OCI-LY3 (cell line): ENCODE results near the gene POLN.

Experiments
- H2AFZ ChIP-seq: fragments of 200-600, 300-600 bp; shearing (Covaris generic); 2 replicates; pipeline ENCODE4 v1.6.0; 2014; ENCODE audit warnings: antibody characterized with exemption, low read depth, low read length
- H3K27ac ChIP-seq: fragments of 200-600, 300-600 bp; sonication (generic); 2 replicates; pipeline ENCODE4 v1.5.1; 2014; ENCODE audit warnings: mild to moderate bottlenecking, low read length, moderate library complexity, mixed read lengths
- H3K27me3 ChIP-seq: fragments of 200-600, 300-600 bp; sonication (generic); 2 replicates; pipeline ENCODE4 v1.6.1; 2014; ENCODE audit warnings: low read depth, low read length, mixed read lengths
- H3K36me3 ChIP-seq: fragments of 200-600, 300-600 bp; sonication (generic); replicated peaks from 2 replicates; pipeline ENCODE3; 2014; ENCODE audit warnings: low read depth, low read length, mixed read lengths
- H3K4me1 ChIP-seq: fragments of 300-600, 200-600 bp; sonication (generic); 2 replicates; pipeline ENCODE4 v1.6.1; 2014; ENCODE audit warnings: low read length, mixed read lengths
- H3K4me2 ChIP-seq: fragments of 200-600, 300-600 bp; sonication (generic); 2 replicates; pipeline ENCODE4 v1.6.1; 2014; ENCODE audit warnings: low read length, mixed read lengths
- H3K4me3 ChIP-seq: fragments of 300-600, 200-600 bp; sonication (generic); 2 replicates; pipeline ENCODE4 v1.5.1; 2014; ENCODE audit warnings: antibody characterized with exemption, mild to moderate bottlenecking, low read length, moderate library complexity
- H3K79me2 ChIP-seq: fragments of 300-600, 200-600 bp; shearing (Covaris generic); 2 replicates; pipeline ENCODE4 v1.6.1; 2014; ENCODE audit warnings: mild to moderate bottlenecking, low read length, mixed read lengths
- H3K9ac ChIP-seq: fragments of 300-600, 200-600 bp; shearing (Covaris generic); 2 replicates; pipeline ENCODE4 v1.6.0; 2014; ENCODE audit warnings: mild to moderate bottlenecking, low read length, moderate library complexity
- H3K9me3 ChIP-seq: fragments of 200-600, 300-600 bp; shearing (Covaris generic); 2 replicates; pipeline ENCODE4 v1.6.1; 2014; ENCODE audit warnings: low read length, mixed read lengths; ENCODE audit not compliant: insufficient read depth
- H4K20me1 ChIP-seq: fragments of 200-600, 300-600 bp; sonication (generic); 2 replicates; pipeline ENCODE4 v1.6.1; 2016; ENCODE audit warnings: low read length, mixed read lengths; ENCODE audit not compliant: insufficient read depth
- CTCF ChIP-seq: fragments of 200-600, 300-600 bp; sonication (generic); IDR thresholded peaks from 2 replicates; pipeline ENCODE4 v1.5.1; 2014; ENCODE audit warnings: antibody characterized with exemption, low read length, low read depth
- EZH2phosphoT487 ChIP-seq: fragments of 200-600 bp; shearing (Covaris generic); IDR thresholded peaks from 2 replicates; pipeline ENCODE4 v1.6.1; 2018; ENCODE audit warnings: antibody characterized with exemption, mixed run types, low read depth

The POLN gene

DNA sequence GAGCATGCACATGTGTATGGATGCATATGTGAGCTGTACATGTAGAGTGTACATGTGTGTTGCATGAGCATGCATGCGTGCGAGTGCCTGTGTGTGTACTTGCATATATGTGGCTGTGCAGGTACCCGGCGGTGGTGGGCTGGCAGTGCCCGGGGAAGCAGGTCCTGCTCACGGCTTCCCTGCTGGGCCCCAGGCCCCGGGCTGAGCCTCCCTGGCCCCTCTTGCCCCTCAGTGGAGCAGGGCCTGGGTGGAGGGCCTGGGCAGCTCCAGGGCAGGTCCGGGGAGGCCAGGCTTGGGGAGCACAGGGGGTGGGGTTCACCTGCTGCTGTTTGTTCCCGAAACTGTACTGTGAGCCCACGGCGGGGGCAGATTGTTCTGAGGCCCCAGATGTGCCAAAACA, 173.4 kb downstream of the POLN start:
- Histone ChIP-seq H3K36me3 (peaks cover 9% of the 10 kb centered on the region), H3K27me3 (no peaks in the 10 kb centered on the region), H3K4me1 (no peaks in the 10 kb centered on the region), H3K79me2 (peaks cover 2% of the 10 kb centered on the region; the same call in 1 of the 2 replicates), H2AFZ (no peak overlapping the region), H3K9me3 (no peaks in the 10 kb centered on the region), H3K27ac (no peak overlapping the region), H3K4me3 (no peak overlapping the region), H4K20me1 (peaks cover 14% of the 10 kb centered on the region; the same call in 1 of the 2 replicates), H3K4me2 (no peak overlapping the region), H3K9ac (no peak overlapping the region)
- TF ChIP-seq EZH2phosphoT487 (no peak), CTCF (no peak)

DNA sequence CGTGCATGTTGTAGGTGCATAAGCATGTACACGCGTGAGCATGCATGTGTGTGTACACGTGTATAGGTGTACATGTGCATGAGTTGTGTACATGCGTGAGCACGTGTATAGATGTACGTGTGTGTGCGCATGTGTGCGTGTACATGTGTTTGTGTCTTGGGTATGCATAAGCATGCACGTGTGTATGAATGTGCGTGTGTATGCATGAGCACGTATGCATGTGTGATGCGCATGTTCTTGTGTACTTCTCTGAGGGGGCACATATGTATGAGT, 173.8 kb downstream of the POLN start:
- no peaks in the 10 kb centered on the region for H3K9me3 ChIP-seq
- no peak overlapping the region for H3K4me3 ChIP-seq
- H3K4me1 ChIP-seq = no peaks in the 10 kb centered on the region
- no peak overlapping the region for H3K4me2 ChIP-seq
- no peak for TF ChIP-seq CTCF
- TF ChIP-seq EZH2phosphoT487 = no peak
- no peak overlapping the region for H3K9ac ChIP-seq
- no peaks in the 10 kb centered on the region for H3K27me3 ChIP-seq
- H3K79me2 ChIP-seq = peaks cover 6% of the 10 kb centered on the region; the same call in 1 of the 2 replicates
- no peak overlapping the region for H2AFZ ChIP-seq
- H3K36me3 ChIP-seq = peaks cover 9% of the 10 kb centered on the region
- H3K27ac ChIP-seq = no peak overlapping the region
- H4K20me1 ChIP-seq = peaks cover 14% of the 10 kb centered on the region; the same call in 1 of the 2 replicates

GRCh38 chr4:2067446-2068197, 174.3 kb downstream of the POLN start:
- Histone ChIP-seq H3K79me2 (peaks cover 12% of the 10 kb centered on the region; the same call in 1 of the 2 replicates), H3K4me3 (no peak overlapping the region), H4K20me1 (peaks cover 14% of the 10 kb centered on the region; the same call in 1 of the 2 replicates), H3K36me3 (peaks cover 9% of the 10 kb centered on the region), H2AFZ (no peak overlapping the region), H3K4me1 (no peaks in the 10 kb centered on the region), H3K9ac (no peak overlapping the region), H3K9me3 (no peaks in the 10 kb centered on the region), H3K4me2 (no peak overlapping the region), H3K27ac (no peak overlapping the region), H3K27me3 (no peaks in the 10 kb centered on the region)
- TF ChIP-seq CTCF (no peak), EZH2phosphoT487 (no peak)

DNA sequence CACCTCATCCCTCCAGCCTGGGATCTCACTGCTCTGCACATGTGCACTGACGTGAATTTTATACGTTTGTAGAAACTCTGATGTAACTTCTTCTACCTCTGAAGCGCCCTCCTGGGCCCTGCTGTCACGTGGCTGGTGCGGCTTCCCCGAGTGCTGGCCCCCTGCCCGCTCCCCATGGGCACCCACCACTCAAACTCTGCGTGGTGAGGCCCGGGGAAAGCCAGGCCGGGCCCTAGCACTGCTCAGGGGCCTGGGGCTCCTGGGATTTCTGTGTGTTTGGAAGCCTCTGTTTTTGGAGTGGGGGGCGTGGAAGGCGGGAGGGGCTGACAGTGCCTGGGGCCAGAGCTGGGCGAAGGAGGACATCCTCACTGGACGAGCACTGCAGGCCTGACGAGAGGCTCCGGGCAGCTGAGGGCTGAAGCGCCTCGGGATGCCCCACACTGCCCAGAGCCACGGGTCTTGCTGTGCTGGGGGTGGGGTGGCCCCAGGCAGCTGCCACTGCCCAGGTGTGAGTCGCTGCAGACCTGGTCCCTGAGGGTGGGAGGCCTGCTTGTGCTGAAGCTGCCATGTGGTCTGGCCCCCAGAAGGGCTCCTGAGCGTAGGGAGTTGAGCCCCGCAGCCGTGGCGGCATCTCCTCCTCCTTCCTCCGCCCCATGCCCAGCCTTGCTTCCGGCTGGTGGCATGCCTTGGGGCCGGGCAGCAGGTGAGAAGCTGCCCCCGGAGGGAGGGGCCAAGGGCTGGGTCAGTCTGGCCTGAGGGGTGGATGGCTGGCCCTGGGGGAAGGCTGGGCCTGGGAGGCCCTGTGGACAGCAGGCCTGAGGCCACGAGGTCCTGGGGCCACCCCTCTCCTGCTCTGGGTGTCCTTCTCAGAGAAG, 175.1 kb downstream of the POLN start:
- H4K20me1 ChIP-seq = peaks cover 18% of the 10 kb centered on the region
- no peak overlapping the region for H2AFZ ChIP-seq
- H3K27me3 ChIP-seq = no peaks in the 10 kb centered on the region
- peaks cover 20% of the 10 kb centered on the region for H3K79me2 ChIP-seq
- no peak for TF ChIP-seq CTCF
- no peak for TF ChIP-seq EZH2phosphoT487
- no peak overlapping the region for H3K9ac ChIP-seq
- H3K4me3 ChIP-seq = no peak overlapping the region
- no peaks in the 10 kb centered on the region for H3K9me3 ChIP-seq
- peaks cover 9% of the 10 kb centered on the region for H3K36me3 ChIP-seq
- H3K4me1 ChIP-seq = no peaks in the 10 kb centered on the region
- H3K27ac ChIP-seq = no peak overlapping the region
- H3K4me2 ChIP-seq = no peak overlapping the region
